ENCODE results near the gene TMEM238.

Gene TMEM238

DNA sequence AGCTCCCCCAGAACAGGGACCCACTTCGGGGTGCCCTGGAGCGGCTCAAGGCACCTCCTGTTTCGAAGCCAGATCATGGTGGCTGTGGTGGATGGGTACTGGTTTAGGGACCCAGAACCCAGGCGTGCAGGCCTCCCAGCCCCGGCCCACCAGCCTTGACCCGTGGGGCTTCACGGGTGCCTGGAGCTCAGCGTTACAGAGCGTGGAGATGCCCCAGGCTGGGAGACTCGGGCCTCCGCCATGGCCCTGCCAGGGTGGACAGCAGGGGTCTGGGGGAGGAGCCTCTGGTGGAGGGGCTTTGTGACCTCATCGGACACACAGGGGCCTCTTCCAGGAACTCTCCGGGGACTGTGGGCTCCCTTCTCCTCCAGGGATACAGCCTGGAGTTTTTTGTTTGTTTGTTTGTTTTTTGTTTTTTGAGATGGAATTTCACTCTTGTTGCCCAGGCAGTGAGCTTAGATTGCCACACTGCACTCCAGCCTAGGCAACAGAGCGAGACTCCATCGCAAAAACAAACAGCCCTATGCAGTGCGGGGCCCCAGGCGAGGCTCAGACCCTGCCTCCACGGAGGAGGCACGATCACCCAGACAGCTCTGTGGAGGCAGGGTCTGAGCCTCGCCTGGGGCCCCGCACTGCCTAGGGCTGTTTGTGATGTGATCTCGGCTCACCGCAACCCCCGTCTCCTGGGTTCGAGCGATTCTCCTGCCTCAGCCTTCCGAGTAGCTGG is 20.9 kb downstream of the TMEM238 start, which contains the start of gene GARIN5B:
Gene GARIN5B, minus strand, starts transcription at position 271 of the 727 bp plus-strand sequence. Its CDS starts 194 bp downstream, at position 77.
- no peak within 1 kb of the TSS for H3K4me3 ChIP-seq (ENCODE audit: low read depth, low read length)
- TF ChIP-seq, protein P1, sequence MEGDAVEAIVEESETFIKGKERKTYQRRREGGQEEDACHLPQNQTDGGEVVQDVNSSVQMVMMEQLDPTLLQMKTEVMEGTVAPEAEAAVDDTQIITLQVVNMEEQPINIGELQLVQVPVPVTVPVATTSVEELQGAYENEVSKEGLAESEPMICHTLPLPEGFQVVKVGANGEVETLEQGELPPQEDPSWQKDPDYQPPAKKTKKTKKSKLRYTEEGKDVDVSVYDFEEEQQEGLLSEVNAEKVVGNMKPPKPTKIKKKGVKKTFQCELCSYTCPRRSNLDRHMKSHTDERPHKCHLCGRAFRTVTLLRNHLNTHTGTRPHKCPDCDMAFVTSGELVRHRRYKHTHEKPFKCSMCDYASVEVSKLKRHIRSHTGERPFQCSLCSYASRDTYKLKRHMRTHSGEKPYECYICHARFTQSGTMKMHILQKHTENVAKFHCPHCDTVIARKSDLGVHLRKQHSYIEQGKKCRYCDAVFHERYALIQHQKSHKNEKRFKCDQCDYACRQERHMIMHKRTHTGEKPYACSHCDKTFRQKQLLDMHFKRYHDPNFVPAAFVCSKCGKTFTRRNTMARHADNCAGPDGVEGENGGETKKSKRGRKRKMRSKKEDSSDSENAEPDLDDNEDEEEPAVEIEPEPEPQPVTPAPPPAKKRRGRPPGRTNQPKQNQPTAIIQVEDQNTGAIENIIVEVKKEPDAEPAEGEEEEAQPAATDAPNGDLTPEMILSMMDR (IDR thresholded peaks at IDR 0.05; ENCODE audit: low read depth, low read length) = no peak
- in situ Hi-C loops (cut with HindIII; ENCODE audit: low sequenced_read_pairs) = no loop called here
- no peak for DNase-seq (ENCODE audit: low read depth, low spot score)

DNA sequence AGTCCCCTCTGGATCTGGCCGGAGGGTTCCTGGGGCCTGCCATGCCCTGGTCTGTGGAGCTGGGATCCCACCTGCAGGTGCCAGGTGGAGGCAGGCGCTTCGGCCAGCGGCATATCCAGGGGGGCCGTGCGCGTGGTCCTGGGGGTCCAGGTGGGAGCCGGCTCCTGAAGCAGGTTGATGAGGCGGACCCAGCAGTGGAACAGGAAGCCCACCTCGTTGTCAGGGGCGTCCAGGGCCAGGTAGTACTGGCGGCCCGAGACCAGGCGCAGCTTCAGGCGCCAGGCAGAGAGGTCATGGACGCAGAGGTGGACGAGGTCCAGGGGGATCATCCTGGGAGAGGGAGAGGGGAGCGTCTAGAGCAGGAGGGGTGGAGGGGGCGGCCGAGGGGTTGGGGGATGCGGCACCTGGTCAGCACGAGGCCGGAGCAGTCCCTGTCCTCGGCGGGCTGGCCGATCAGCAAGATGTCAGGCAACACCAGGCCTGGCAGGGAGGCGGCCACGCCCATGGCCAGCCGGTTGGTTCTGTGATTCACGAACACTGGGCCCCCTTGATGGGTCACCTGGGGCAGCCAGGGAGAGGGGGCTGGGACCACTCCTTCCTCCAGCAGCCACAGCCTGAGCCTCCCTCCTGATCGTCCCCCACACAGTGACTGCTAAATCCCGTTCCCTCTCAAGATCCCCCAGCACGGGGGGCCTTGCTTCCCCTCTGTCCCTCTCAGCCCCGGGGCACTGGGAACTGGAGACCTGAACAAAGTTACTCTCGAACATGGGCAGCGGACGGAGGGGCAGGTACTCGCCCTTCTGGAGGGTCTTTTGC is 21.7 kb downstream of the TMEM238 start:
- DNase-seq (ENCODE audit: low read depth, low spot score) = no peak
- no peak overlapping the region for H3K4me3 ChIP-seq (ENCODE audit: low read depth, low read length)
- in situ Hi-C loops (cut with HindIII; ENCODE audit: low sequenced_read_pairs) = no loop called here
- TF ChIP-seq, protein P1 (IDR thresholded peaks at IDR 0.05; ENCODE audit: low read depth, low read length) = no peak

- in situ Hi-C loops (cut with HindIII; ENCODE audit: low sequenced_read_pairs) = no loop called here
- DNase-seq (ENCODE audit: low read depth, low spot score) = no peak
- TF ChIP-seq, protein P1 (IDR thresholded peaks at IDR 0.05; ENCODE audit: low read depth, low read length) = no peak
- H3K4me3 ChIP-seq (ENCODE audit: low read depth, low read length) = no peak overlapping the region
Measured at GRCh38 chr19:55360902-55361301, 23.2 kb downstream of the TMEM238 start.

- no peak overlapping the region for H3K4me3 ChIP-seq (ENCODE audit: low read depth, low read length)
- TF ChIP-seq, protein P1 (IDR thresholded peaks at IDR 0.05; ENCODE audit: low read depth, low read length) = no peak
- in situ Hi-C loops (cut with HindIII; ENCODE audit: low sequenced_read_pairs) = no loop called here
- DNase-seq (ENCODE audit: low read depth, low spot score) = no peak
Measured at GRCh38 chr19:55358943-55359908, 24.9 kb downstream of the TMEM238 start.

- TF ChIP-seq, protein P1 (IDR thresholded peaks at IDR 0.05; ENCODE audit: low read depth, low read length) = no peak
- in situ Hi-C loops (cut with HindIII; ENCODE audit: low sequenced_read_pairs) = no loop called here
- no peak overlapping the region for H3K4me3 ChIP-seq (ENCODE audit: low read depth, low read length)
- no peak for DNase-seq (ENCODE audit: low read depth, low spot score)
Measured at GRCh38 chr19:55358493-55358892, 25.6 kb downstream of the TMEM238 start.
